ENCODE data around the gene KATNIP.

KATNIP gene

DNA sequence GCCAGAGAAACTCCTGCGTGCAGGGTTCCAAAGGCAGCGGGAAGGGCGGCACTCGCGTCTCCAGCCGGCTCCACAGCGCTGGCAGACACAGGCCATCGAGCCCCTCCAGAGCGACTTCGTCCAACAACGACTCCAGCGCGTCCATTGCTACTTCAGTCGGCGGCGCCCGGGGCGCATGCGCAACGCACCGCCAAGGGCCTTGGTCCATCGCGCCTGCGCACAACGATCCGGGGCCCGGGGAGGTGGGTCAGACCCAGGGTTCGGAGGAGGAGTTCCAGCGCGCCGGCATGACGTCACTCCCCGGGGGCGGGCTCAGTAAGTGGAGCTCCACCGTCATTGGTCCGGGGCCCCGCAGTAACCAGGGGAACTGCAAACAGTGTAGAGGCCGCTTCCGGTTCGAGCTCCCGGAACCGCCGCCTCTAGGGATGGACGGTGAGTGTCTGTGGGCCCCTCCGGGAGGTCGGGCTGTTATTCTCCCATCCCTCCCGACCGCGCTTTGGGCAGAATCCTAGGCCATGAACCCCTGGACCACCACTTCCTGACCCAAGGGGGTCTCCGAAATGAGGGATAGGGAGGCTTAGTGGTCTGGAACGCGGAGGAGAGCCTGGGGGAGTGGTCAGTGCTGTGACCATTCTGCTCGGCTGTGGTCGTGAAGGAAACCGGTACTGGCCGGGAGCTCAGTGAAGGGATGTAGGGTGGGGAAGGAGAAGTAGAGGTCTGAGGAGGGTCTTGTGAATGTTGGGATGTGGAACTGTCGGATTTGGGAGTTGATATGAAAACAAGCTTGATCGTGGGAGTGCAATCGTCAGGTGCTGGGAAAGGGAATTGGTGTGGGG, at the start of gene KATNIP, which contains the start of gene GTF3C1:
KATNIP (plus strand) TSS at position 399 of the 836 bp plus-strand sequence; CDS start at position 426, 27 bp downstream.
GTF3C1 (minus strand) TSS at position 168 of the 836 bp plus-strand sequence; CDS start at position 145, 23 bp downstream.
- DNase-seq (ENCODE audit: extremely low read depth, low read depth) = peak; percentile 97
- TF ChIP-seq, protein P1, sequence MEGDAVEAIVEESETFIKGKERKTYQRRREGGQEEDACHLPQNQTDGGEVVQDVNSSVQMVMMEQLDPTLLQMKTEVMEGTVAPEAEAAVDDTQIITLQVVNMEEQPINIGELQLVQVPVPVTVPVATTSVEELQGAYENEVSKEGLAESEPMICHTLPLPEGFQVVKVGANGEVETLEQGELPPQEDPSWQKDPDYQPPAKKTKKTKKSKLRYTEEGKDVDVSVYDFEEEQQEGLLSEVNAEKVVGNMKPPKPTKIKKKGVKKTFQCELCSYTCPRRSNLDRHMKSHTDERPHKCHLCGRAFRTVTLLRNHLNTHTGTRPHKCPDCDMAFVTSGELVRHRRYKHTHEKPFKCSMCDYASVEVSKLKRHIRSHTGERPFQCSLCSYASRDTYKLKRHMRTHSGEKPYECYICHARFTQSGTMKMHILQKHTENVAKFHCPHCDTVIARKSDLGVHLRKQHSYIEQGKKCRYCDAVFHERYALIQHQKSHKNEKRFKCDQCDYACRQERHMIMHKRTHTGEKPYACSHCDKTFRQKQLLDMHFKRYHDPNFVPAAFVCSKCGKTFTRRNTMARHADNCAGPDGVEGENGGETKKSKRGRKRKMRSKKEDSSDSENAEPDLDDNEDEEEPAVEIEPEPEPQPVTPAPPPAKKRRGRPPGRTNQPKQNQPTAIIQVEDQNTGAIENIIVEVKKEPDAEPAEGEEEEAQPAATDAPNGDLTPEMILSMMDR (IDR thresholded peaks at IDR 0.05; ENCODE audit: low read depth, low read length) = no peak

- TF ChIP-seq, protein P1 (IDR thresholded peaks at IDR 0.05; ENCODE audit: low read depth, low read length) = no peak
- DNase-seq (ENCODE audit: extremely low read depth, low read depth) = no peak
Observed at GRCh38 chr16:27500801-27501200, 49.1 kb upstream of the KATNIP start.

DNA sequence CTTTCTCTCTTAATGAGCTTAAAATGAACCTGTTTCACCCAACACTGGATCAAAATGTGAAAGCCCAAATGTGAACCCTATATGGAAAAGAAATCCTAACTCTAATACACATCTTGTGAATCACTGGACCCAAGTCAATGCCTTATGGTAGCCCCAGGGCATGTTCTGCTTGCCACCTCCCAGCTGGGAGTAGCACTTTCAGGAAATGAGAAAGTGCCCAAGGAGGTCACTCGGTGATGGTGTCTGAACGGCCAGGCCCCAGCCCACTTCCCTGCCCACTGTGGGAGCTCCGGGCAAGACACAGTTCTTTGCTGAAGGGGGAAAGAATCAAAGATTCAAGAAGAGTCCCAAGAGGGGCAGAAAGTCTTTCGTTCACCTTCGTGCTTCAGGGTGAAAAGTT, 46.3 kb upstream of the KATNIP start:
- DNase-seq (ENCODE audit: extremely low read depth, low read depth) = no peak
- TF ChIP-seq, protein P1 (IDR thresholded peaks at IDR 0.05; ENCODE audit: low read depth, low read length) = no peak

GRCh38 chr16:27505297-27506236, 44.4 kb upstream of the KATNIP start:
- no peak for DNase-seq (ENCODE audit: extremely low read depth, low read depth)
- TF ChIP-seq, protein P1 (IDR thresholded peaks at IDR 0.05; ENCODE audit: low read depth, low read length) = no peak

GRCh38 chr16:27506771-27507170, 43.2 kb upstream of the KATNIP start:
- DNase-seq (ENCODE audit: extremely low read depth, low read depth) = no peak
- TF ChIP-seq, protein P1 (IDR thresholded peaks at IDR 0.05; ENCODE audit: low read depth, low read length) = no peak

GRCh38 chr16:27508476-27508875, 41.5 kb upstream of the KATNIP start:
- TF ChIP-seq, protein P1 (IDR thresholded peaks at IDR 0.05; ENCODE audit: low read depth, low read length) = no peak

More at GRCh38 chr16:27508476-27508875, 41.5 kb upstream of the KATNIP start:
- DNase-seq (ENCODE audit: extremely low read depth, low read depth) = no peak
